Measurements from ENCODE around the gene GYG2.

GYG2 gene

GRCh38 chrX:2820136-2820771 is 8.5 kb upstream of the GYG2 start:
- no peak overlapping the region for H3K27ac ChIP-seq (ENCODE audit: low read length)
- TF ChIP-seq EZH2phosphoT487 (IDR thresholded peaks at IDR 0.05; ENCODE audit: low read depth) (no peak), CTCF (IDR thresholded peaks at IDR 0.05; ENCODE audit: low read depth, low read length) (no peak)

DNA sequence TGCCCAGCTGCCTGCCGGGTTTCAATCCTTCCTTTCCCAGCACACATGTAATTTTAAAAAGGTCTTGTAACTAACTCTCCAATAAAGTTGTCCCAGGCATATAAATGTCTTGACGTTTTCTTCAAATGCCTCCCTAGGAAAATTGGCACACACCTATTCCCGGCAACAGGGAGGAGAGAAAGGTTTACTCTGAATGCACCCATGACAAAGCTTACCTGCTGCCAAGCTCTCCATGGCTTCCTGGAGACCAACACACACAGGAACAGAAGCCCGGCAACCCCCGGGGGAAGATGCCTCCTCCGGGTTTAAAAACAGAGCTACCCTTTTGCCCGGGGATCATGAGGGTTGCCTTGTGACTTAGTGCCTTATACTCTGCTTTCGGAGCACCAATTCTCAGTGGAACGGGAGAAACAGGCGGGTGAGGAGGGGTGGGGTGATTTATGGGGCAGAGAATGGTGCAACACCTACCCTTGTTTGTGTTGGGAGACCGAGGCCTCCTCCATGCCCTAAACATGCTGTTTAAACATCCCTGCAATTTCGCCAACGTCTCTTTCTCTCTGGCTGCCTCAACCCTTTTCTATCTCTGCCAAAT is 4.8 kb upstream of the GYG2 start:
- no peak overlapping the region for H3K9ac ChIP-seq (ENCODE audit: low read length)
- H3K4me1 ChIP-seq (ENCODE audit: low read length), result no peaks in the 10 kb centered on the region
- H3K27ac ChIP-seq (ENCODE audit: low read length), result no peak overlapping the region
- no peaks in the 10 kb centered on the region for H3K27me3 ChIP-seq (ENCODE audit: low read depth, low read length)
- H4K20me1 ChIP-seq (ENCODE audit: insufficient read depth, low read length), result no peaks in the 10 kb centered on the region
- no peaks in the 10 kb centered on the region for H3K9me3 ChIP-seq (ENCODE audit: insufficient read depth, low read length)
- no peaks in the 10 kb centered on the region for H3K79me2 ChIP-seq (ENCODE audit: low read length)
- no peak overlapping the region for H3K4me2 ChIP-seq (ENCODE audit: low read length)
- no peak overlapping the region for H3K4me3 ChIP-seq (ENCODE audit: low read length)
- no peak overlapping the region for H2AFZ ChIP-seq (ENCODE audit: low read depth, low read length)
- no peaks in the 10 kb centered on the region for H3K36me3 ChIP-seq (replicated peaks; ENCODE audit: low read depth, low read length)
- TF ChIP-seq EZH2phosphoT487 (IDR thresholded peaks at IDR 0.05; ENCODE audit: low read depth) (no peak), CTCF (IDR thresholded peaks at IDR 0.05; ENCODE audit: low read depth, low read length) (no peak)

More at GRCh38 chrX:2820136-2820771, 8.5 kb upstream of the GYG2 start:
- Histone ChIP-seq H3K27me3 (ENCODE audit: low read depth, low read length) (no peaks in the 10 kb centered on the region), H3K9me3 (ENCODE audit: insufficient read depth, low read length) (no peaks in the 10 kb centered on the region), H3K9ac (ENCODE audit: low read length) (no peak overlapping the region), H2AFZ (ENCODE audit: low read depth, low read length) (no peak overlapping the region), H3K79me2 (ENCODE audit: low read length) (no peaks in the 10 kb centered on the region), H3K4me2 (ENCODE audit: low read length) (no peak overlapping the region), H3K4me1 (ENCODE audit: low read length) (no peaks in the 10 kb centered on the region), H3K36me3 (replicated peaks; ENCODE audit: low read depth, low read length) (no peaks in the 10 kb centered on the region), H4K20me1 (ENCODE audit: insufficient read depth, low read length) (no peaks in the 10 kb centered on the region), H3K4me3 (ENCODE audit: low read length) (no peak overlapping the region)

GRCh38 chrX:2824886-2825285 is 3.8 kb upstream of the GYG2 start:
- no peaks in the 10 kb centered on the region for H3K4me1 ChIP-seq (ENCODE audit: low read length)
- no peaks in the 10 kb centered on the region for H3K36me3 ChIP-seq (replicated peaks; ENCODE audit: low read depth, low read length)
- TF ChIP-seq EZH2phosphoT487 (IDR thresholded peaks at IDR 0.05; ENCODE audit: low read depth) (no peak), CTCF (IDR thresholded peaks at IDR 0.05; ENCODE audit: low read depth, low read length) (no peak)
- H3K9me3 ChIP-seq (ENCODE audit: insufficient read depth, low read length), result no peaks in the 10 kb centered on the region
- H3K27me3 ChIP-seq (ENCODE audit: low read depth, low read length), result no peaks in the 10 kb centered on the region
- H3K4me2 ChIP-seq (ENCODE audit: low read length), result no peak overlapping the region
- no peak overlapping the region for H3K9ac ChIP-seq (ENCODE audit: low read length)
- H2AFZ ChIP-seq (ENCODE audit: low read depth, low read length), result no peak overlapping the region
- no peak overlapping the region for H3K27ac ChIP-seq (ENCODE audit: low read length)
- H4K20me1 ChIP-seq (ENCODE audit: insufficient read depth, low read length), result no peaks in the 10 kb centered on the region
- H3K4me3 ChIP-seq (ENCODE audit: low read length), result no peak overlapping the region
- no peaks in the 10 kb centered on the region for H3K79me2 ChIP-seq (ENCODE audit: low read length)

DNA sequence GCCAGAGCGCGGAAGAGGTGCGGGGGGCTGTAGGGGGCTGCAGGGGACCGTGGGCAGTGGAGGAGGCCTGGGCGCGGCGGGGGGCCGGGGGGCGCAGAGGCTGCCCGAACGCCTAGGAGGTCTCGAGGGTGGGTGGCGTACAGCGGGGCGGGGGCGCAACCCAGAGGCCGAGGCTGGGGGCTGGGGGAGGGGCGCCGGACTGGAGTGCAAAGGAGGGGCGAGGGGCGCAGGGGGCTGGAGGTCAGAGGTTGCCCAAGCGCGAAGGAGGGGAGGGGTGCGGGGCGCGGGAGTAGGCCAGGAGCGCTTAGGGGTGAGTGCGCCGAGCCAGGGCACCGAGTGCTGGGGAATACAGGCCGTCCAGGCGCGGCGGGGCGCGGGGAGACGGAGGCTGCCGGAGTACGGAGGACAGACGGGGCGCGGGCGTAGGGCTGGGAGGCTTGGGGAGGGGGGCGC is 255 bp downstream of the GYG2 start:
- Histone ChIP-seq H2AFZ (ENCODE audit: low read depth, low read length) (no peak overlapping the region), H3K9ac (ENCODE audit: low read length) (no peak overlapping the region), H3K36me3 (replicated peaks; ENCODE audit: low read depth, low read length) (no peaks in the 10 kb centered on the region), H3K27ac (ENCODE audit: low read length) (no peak overlapping the region), H3K79me2 (ENCODE audit: low read length) (no peaks in the 10 kb centered on the region), H3K9me3 (ENCODE audit: insufficient read depth, low read length) (no peaks in the 10 kb centered on the region), H3K4me2 (ENCODE audit: low read length) (no peak overlapping the region), H3K4me3 (ENCODE audit: low read length) (no peak overlapping the region), H4K20me1 (ENCODE audit: insufficient read depth, low read length) (no peaks in the 10 kb centered on the region), H3K4me1 (ENCODE audit: low read length) (no peaks in the 10 kb centered on the region), H3K27me3 (ENCODE audit: low read depth, low read length) (no peaks in the 10 kb centered on the region)
- TF ChIP-seq EZH2phosphoT487 (IDR thresholded peaks at IDR 0.05; ENCODE audit: low read depth), result no peak
- no peak for TF ChIP-seq CTCF (IDR thresholded peaks at IDR 0.05; ENCODE audit: low read depth, low read length)
